ENCODE data around the gene SRSF5. TPM values are rescaled to one million over a fixed set of nuclear protein-coding genes. Genes with fewer than 3 reads are reported as not detected.

Gene SRSF5
- total RNA-seq (2021) (256 to 288 TPM (median 275 TPM) in 3 replicates), Bru-seq, nascent RNA (percentile 90 among the genes with signal in this experiment)
- long read RNA-seq, experiment 1, transcript SRSF5-217 (8 exons, 1,500 nt) = major isoform, 231 of 566 reads
- long read RNA-seq, experiment 1, transcript SRSF5-201 (8 exons, 1,638 nt) = minor isoform, 38 of 566 reads
- long read RNA-seq, experiment 1, partial matches to known transcripts = 28 of 566 reads
- long read RNA-seq, experiment 1, other reads (novel, unspliced or antisense) = 259 of 566 reads
- long read RNA-seq, experiment 2, transcript SRSF5-201 (8 exons, 1,638 nt) = minor isoform, 9 of 260 reads
- long read RNA-seq, experiment 2, transcript SRSF5-217 (8 exons, 1,500 nt) = major isoform, 113 of 260 reads
- long read RNA-seq, experiment 2, transcript SRSF5-208 (2 exons, 947 nt) = minor isoform, 9 of 260 reads
- long read RNA-seq, experiment 2, partial matches to known transcripts = 33 of 260 reads
- long read RNA-seq, experiment 2, other reads (novel, unspliced or antisense) = 96 of 260 reads
- long read RNA-seq, experiment 3, transcript SRSF5-217 (8 exons, 1,500 nt) = major isoform, 820 of 1,479 reads
- long read RNA-seq, experiment 3, transcript SRSF5-201 (8 exons, 1,638 nt) = minor isoform, 85 of 1,479 reads
- long read RNA-seq, experiment 3, partial matches to known transcripts = 20 of 1,479 reads
- long read RNA-seq, experiment 3, other reads (novel, unspliced or antisense) = 544 of 1,479 reads

DNA sequence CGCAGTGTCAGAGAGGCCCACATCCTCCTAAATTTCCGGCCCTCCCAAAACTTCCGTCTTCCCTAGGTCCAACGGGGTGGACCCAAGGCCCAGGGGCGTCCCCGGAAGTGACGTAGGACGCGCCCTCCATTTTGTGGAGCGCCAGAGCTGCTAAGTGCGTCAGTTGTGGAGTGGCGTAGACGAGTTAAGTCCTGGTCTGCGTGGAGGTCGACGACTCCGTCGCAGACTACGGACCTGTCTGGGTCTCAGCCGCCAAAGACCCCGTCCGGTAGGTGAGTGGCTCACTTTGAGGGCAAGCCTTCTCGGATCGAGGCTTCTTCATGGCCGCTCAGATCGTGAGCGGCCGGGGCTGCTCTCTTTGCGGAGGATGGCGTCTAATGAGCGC lies at the start of gene SRSF5:
Gene SRSF5, plus strand, starts transcription at position 159 of the 385 bp plus-strand sequence. CDS start 1,015 bp downstream, outside the sequence.
- ChIA-PET CTCF (interaction anchor here (0.5 to 2.1 kb wide), 5 partner anchors 40 to 264 kb away, joined by 3 to 4 read pairs (median 4); no protein-coding TSS in a partner anchor), POLR2A (interaction anchor here (1.0 to 1.5 kb wide), 4 partner anchors 9 to 193 kb away, joined by 3 to 5 read pairs (median 4); partner anchors contain the start of gene CCDC177)
- peaks cover 27% of the 10 kb centered on the region for H3K4me1 Mint-ChIP-seq
- peaks cover 47% of the 10 kb centered on the region for H3K36me3 Mint-ChIP-seq
- peak within 1 kb of the TSS; percentile 99 for H3K4me3 Mint-ChIP-seq
- H3K27ac Mint-ChIP-seq = peak within 1 kb of the TSS; percentile 100
- DNase-seq (ENCODE audit: low spot score) = peak; percentile 92
- peaks cover 4% of the 10 kb centered on the region; the same call in 1 of the 2 replicates for H3K9me3 Mint-ChIP-seq
- peak; percentile 94 for ATAC-seq
- H3K27me3 Mint-ChIP-seq (ENCODE audit: low read depth) = peaks cover 6% of the 10 kb centered on the region
- TF ChIP-seq USF2 (CRISPR knock-in tag; IDR thresholded peaks at IDR 0.05) (peak; percentile 13; the same call in 1 of the 2 replicates), ZNF425 (CRISPR knock-in tag; conservative IDR thresholded peaks at IDR 0.05) (no peak), ZBTB21 (CRISPR knock-in tag; IDR thresholded peaks at IDR 0.05; ENCODE audit: borderline replicate concordance) (no peak), JAZF1 (CRISPR knock-in tag; IDR thresholded peaks at IDR 0.05) (no peak), ZNF671 (CRISPR knock-in tag; IDR thresholded peaks at IDR 0.05) (no peak), AFF4 (CRISPR knock-in tag; IDR thresholded peaks at IDR 0.05; ENCODE audit: borderline replicate concordance) (no peak), GABPB1 (CRISPR knock-in tag; IDR thresholded peaks at IDR 0.05) (peak; percentile 79), ZNF138 (CRISPR knock-in tag; conservative IDR thresholded peaks at IDR 0.05) (no peak), FOXK1 (CRISPR knock-in tag; IDR thresholded peaks at IDR 0.05) (peak; percentile 96), NR1H2 (CRISPR knock-in tag; IDR thresholded peaks at IDR 0.05) (no peak), MYBL2 (CRISPR knock-in tag; IDR thresholded peaks at IDR 0.05) (no peak; the same call in 1 of the 2 replicates), ZNF396 (CRISPR knock-in tag; IDR thresholded peaks at IDR 0.05; ENCODE audit: borderline replicate concordance) (no peak), E2F1 (CRISPR knock-in tag; IDR thresholded peaks at IDR 0.05) (no peak), ESRRA (CRISPR knock-in tag; IDR thresholded peaks at IDR 0.05; ENCODE audit: borderline replicate concordance) (peak; percentile 76; the same call in 1 of the 2 replicates), ZNF317 (CRISPR knock-in tag; IDR thresholded peaks at IDR 0.05; ENCODE audit: borderline replicate concordance, low read depth) (no peak)
- TF ChIP-seq, protein P1, sequence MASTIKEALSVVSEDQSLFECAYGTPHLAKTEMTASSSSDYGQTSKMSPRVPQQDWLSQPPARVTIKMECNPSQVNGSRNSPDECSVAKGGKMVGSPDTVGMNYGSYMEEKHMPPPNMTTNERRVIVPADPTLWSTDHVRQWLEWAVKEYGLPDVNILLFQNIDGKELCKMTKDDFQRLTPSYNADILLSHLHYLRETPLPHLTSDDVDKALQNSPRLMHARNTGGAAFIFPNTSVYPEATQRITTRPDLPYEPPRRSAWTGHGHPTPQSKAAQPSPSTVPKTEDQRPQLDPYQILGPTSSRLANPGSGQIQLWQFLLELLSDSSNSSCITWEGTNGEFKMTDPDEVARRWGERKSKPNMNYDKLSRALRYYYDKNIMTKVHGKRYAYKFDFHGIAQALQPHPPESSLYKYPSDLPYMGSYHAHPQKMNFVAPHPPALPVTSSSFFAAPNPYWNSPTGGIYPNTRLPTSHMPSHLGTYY (CRISPR knock-in tag; IDR thresholded peaks at IDR 0.05) = no peak
- TF ChIP-seq, protein P2, sequence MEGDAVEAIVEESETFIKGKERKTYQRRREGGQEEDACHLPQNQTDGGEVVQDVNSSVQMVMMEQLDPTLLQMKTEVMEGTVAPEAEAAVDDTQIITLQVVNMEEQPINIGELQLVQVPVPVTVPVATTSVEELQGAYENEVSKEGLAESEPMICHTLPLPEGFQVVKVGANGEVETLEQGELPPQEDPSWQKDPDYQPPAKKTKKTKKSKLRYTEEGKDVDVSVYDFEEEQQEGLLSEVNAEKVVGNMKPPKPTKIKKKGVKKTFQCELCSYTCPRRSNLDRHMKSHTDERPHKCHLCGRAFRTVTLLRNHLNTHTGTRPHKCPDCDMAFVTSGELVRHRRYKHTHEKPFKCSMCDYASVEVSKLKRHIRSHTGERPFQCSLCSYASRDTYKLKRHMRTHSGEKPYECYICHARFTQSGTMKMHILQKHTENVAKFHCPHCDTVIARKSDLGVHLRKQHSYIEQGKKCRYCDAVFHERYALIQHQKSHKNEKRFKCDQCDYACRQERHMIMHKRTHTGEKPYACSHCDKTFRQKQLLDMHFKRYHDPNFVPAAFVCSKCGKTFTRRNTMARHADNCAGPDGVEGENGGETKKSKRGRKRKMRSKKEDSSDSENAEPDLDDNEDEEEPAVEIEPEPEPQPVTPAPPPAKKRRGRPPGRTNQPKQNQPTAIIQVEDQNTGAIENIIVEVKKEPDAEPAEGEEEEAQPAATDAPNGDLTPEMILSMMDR (IDR thresholded peaks at IDR 0.05) = no peak
- TF ChIP-seq, protein P3, sequence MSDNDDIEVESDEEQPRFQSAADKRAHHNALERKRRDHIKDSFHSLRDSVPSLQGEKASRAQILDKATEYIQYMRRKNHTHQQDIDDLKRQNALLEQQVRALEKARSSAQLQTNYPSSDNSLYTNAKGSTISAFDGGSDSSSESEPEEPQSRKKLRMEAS (CRISPR knock-in tag; IDR thresholded peaks at IDR 0.05) = peak; percentile 65; the same call in 1 of the 2 replicates
- TF ChIP-seq, protein P4, sequence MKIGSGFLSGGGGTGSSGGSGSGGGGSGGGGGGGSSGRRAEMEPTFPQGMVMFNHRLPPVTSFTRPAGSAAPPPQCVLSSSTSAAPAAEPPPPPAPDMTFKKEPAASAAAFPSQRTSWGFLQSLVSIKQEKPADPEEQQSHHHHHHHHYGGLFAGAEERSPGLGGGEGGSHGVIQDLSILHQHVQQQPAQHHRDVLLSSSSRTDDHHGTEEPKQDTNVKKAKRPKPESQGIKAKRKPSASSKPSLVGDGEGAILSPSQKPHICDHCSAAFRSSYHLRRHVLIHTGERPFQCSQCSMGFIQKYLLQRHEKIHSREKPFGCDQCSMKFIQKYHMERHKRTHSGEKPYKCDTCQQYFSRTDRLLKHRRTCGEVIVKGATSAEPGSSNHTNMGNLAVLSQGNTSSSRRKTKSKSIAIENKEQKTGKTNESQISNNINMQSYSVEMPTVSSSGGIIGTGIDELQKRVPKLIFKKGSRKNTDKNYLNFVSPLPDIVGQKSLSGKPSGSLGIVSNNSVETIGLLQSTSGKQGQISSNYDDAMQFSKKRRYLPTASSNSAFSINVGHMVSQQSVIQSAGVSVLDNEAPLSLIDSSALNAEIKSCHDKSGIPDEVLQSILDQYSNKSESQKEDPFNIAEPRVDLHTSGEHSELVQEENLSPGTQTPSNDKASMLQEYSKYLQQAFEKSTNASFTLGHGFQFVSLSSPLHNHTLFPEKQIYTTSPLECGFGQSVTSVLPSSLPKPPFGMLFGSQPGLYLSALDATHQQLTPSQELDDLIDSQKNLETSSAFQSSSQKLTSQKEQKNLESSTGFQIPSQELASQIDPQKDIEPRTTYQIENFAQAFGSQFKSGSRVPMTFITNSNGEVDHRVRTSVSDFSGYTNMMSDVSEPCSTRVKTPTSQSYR (CRISPR knock-in tag; IDR thresholded peaks at IDR 0.05) = no peak
